Choroid plexus epithelial cell (primary cell): ENCODE measurements around the gene SELENBP1.
"Not testable (repeated sequence)": the region's sequence is repeated elsewhere in the genome, so short reads cannot be mapped to it uniquely, and the experiment has no call there.

Experiments used
- DNase-seq: peaks from one replicate; pipeline ENCODE4 v3.0.0-alpha.2; 2010; ENCODE audit warnings: low read depth
- H3K4me3 ChIP-seq: 2 replicates; pipeline ENCODE4 v1.5.1; 2011; ENCODE audit warnings: low read depth, mild to moderate bottlenecking, control low read depth, low read length, moderate library complexity
- CTCF ChIP-seq: conservative IDR thresholded peaks from 2 replicates; pipeline ENCODE4 v1.5.1; 2011; ENCODE audit warnings: low read depth, mild to moderate bottlenecking, control low read depth, inconsistent platforms, low read length, moderate library complexity

The SELENBP1 gene

DNA sequence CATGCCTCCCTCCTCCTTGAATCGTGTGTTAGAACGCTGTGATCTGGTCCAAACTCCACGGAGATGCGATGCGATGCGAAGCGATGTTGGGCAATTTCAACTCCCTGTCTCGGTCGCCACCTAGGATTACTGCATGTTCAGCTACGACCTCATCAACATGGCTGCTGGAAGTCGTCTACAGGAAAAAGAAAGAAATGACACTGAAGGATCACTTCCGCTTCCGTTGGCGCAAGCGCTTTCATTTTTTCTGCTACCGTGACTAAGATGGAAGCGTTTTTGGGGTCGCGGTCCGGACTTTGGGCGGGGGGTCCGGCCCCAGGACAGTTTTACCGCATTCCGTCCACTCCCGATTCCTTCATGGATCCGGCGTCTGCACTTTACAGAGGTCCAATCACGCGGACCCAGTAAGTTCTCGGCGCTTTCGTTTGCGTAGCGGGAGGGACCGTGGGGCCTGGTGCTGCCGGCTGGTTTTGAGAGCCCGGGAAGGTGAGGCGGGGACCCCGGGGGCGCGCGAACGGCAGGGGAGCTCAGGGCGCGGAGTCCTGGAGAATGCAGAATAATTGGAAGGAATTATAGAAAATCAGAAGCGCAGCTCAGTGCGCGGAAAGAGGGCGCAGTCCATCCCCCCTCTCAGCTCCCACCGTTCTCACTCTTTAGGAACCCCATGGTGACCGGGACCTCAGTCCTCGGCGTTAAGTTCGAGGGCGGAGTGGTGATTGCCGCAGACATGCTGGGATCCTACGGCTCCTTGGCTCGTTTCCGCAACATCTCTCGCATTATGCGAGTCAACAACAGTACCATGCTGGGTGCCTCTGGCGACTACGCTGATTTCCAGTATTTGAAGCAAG is 27.0 kb upstream of the SELENBP1 start, which contains the start of gene PSMB4:
TSS of gene PSMB4 (plus strand) at position 250 of the 848 bp plus-strand sequence. CDS start at position 265, 15 bp downstream.
- peak; percentile 45 for TF ChIP-seq CTCF
- DNase-seq, result peak; percentile 96
- peak within 1 kb of the TSS; percentile 95 for H3K4me3 ChIP-seq

DNA sequence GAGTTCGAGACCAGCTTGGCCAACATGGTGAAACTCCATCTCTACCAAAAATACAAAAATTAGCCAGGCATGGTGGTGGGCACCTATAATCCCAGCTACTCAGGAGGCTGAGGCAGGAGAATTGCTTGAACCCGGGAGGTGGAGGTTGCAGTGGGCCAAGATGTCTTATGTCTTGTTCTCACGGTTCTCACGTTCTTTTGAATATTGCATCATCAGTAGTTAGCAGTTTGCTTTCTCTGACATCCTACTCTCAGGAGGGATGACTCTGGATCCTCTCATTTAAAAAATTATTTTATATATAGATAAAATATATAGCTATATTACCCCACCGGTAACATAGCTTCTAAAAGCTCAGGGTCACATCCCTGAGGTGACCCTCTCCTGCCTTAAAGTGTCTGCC is 23.8 kb upstream of the SELENBP1 start:
- DNase-seq, result peak; percentile 9

GRCh38 chr1:151393583-151393982 is 21.1 kb upstream of the SELENBP1 start:
- no peak overlapping the region for H3K4me3 ChIP-seq
- TF ChIP-seq CTCF, result no peak
- DNase-seq, result no peak

More for the DNA sequence above, 23.8 kb upstream of the SELENBP1 start:
- not testable (repeated sequence) for H3K4me3 ChIP-seq

DNA sequence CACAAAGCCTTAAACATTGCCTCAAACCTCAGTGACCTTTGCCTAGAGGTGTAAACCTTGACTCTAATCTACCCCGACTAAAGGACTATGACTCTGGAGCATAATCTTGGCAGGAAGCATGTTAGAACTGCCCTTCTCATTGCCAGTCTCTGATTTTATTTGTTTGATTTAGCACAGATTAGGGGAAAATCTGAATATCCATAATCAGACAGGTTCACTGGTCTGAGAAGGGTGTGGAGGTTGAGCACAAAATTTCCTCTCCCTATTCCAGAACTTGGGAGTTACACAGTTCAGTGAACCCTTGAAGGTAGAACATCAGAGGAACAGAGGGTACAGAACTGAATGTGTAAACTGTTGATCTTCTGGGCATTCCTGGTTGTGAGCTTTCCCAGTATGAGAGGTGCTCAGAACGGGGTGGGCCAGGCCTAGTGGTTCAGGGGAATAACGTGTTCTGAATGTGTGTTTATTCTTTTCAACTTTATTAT is 18.6 kb upstream of the SELENBP1 start:
- H3K4me3 ChIP-seq, result no peak overlapping the region
- DNase-seq, result no peak
- no peak for TF ChIP-seq CTCF

DNA sequence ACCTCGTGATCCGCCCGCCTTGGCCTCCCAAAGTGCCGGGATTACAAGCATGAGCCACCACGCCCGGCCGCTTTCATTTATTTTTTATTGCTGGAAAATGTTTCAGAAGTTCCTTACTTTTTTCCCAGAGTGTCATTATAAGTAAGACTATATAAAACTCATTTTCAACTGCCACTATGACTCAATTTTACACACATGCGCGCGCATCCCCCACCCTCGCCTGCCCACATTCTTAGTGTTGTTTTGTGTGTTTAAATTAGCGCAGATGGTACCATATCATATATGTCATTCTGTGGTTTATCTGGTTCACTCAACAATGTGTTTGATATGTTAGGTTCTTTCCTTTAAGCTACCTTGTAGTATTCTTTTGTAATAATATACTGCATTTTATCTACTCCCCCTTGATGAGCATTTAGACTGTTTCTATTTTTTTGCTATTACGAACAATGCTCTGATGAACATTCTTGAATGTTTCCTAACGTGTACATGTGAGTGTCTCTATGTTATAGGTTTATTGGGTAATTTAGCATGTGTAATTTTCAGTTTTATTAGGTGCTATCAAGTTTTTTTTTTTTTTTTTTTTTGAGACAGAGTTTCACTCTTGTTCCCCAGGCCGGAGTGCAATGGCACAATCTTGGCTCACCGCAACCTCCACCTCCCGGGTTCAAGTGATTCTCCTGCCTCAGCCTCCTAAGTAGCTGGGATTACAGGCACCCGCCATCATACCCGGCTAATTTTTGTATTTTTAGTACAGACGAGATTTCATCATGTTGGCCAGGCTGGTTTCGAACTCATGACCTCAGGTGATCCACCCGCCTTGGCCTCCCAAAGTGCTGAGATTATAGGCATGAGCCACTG is 17.9 kb upstream of the SELENBP1 start:
- not testable (repeated sequence) for DNase-seq, H3K4me3 ChIP-seq

DNA sequence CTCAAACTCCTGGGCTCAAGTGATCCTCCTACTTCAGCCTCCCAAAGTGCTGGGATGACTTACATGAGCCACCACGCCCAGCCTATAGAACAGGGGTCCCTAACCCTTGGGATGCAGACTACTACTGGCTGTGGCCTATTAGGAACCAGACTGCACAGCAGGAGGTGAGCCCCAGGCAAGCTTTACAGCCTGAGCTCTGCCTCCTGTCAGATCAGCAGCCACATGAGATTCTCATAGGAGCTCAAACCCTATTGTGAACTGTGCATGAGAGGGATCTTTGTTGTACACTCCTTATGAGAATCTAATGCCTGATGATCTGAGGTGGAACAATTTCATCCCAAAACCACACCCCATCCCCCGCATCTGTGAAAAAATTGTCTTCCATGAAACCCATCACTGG is 13.5 kb upstream of the SELENBP1 start:
- no peak for TF ChIP-seq CTCF

DNA sequence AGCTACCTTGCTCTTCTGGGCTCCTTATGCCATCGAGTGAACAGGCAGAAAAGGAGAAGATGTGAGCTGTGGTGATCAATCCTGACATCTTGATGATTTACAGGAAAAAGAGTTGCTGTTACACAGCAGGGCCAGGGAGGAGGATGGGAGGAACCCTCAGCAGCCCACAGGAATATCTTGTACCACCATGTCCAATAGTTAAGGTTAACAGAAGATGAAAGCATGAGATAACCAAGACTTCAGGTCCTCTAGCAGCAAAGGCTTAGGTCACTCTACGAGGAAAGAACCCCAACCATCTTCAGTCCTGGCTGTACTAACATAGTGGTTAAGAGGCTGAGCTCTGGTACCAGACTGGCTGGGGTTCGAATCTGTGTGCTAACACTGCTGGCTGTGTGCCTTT is 12.1 kb upstream of the SELENBP1 start:
- no peak overlapping the region for H3K4me3 ChIP-seq
- no peak for DNase-seq
- no peak for TF ChIP-seq CTCF

More for the DNA sequence above, 13.5 kb upstream of the SELENBP1 start:
- DNase-seq, result no peak
- H3K4me3 ChIP-seq, result no peak overlapping the region
